Neural progenitor cell (in vitro differentiated cells): Measurements from ENCODE around the gene ERFL. TPM values are rescaled to one million over a fixed set of nuclear protein-coding genes. Genes with fewer than 3 reads are reported as not detected.

Experiments
- DNase-seq: peaks from one replicate; pipeline ENCODE4 v3.0.0-alpha.2; 2016; ENCODE audit warnings: low spot score
- H2AFZ ChIP-seq: fragments of 200-600 bp; sonication (generic); replicated peaks from 2 replicates; pipeline ENCODE4 v1.6.1; 2016; ENCODE audit warnings: antibody characterized with exemption
- H3F3A ChIP-seq: fragments of 200-600 bp; sonication (generic); 2 replicates; pipeline ENCODE4 v1.6.1; 2016; ENCODE audit warnings: antibody characterized with exemption, low read depth
- H3K27ac ChIP-seq: fragments of 200-600 bp; sonication (generic); 2 replicates; pipeline ENCODE4 v1.5.1; 2016; ENCODE audit warnings: mild to moderate bottlenecking
- H3K27me3 ChIP-seq: fragments of 200-600 bp; sonication (generic); 2 replicates; pipeline ENCODE4 v1.6.1; 2016; ENCODE audit warnings: mild to moderate bottlenecking, moderate library complexity
- H3K36me3 ChIP-seq: fragments of 200-600 bp; sonication (generic); 2 replicates; pipeline ENCODE4 v1.5.1; 2016
- H3K4me1 ChIP-seq: fragments of 200-600 bp; sonication (generic); 2 replicates; pipeline ENCODE4 v1.6.1; 2016; ENCODE audit warnings: mixed run types
- H3K4me2 ChIP-seq: fragments of 200-600 bp; sonication (generic); 2 replicates; pipeline ENCODE4 v1.6.1; 2016
- H3K4me3 ChIP-seq: fragments of 200-600 bp; sonication (generic); 2 replicates; pipeline ENCODE4 v1.5.1; 2016
- H3K79me2 ChIP-seq: fragments of 200-600 bp; sonication (generic); 2 replicates; pipeline ENCODE4 v1.6.1; 2016; ENCODE audit warnings: low read depth
- H3K9ac ChIP-seq: fragments of 200-600 bp; sonication (generic); 2 replicates; pipeline ENCODE4 v1.6.1; 2016
- H3K9me3 ChIP-seq: fragments of 200-600 bp; sonication (generic); 2 replicates; pipeline ENCODE4 v1.5.1; 2016; ENCODE audit warnings: low read depth
- H4K20me1 ChIP-seq: fragments of 200-600 bp; sonication (generic); 2 replicates; pipeline ENCODE4 v1.6.1; 2016; ENCODE audit warnings: low read depth
- H3K27ac Mint-ChIP-seq: 3 replicates; pipeline ENCODE4 v1.8.0; 2021; ENCODE audit warnings: mixed read lengths
- H3K27me3 Mint-ChIP-seq: 2 replicates; pipeline ENCODE4 v1.8.0; 2022; ENCODE audit warnings: low read depth, mild to moderate bottlenecking, inconsistent platforms, moderate library complexity, mixed read lengths; ENCODE audit not compliant: insufficient read depth
- H3K36me3 Mint-ChIP-seq: 3 replicates; pipeline ENCODE4 v1.8.0; 2021; ENCODE audit warnings: mixed read lengths
- H3K4me1 Mint-ChIP-seq: 3 replicates; pipeline ENCODE4 v1.8.0; 2021; ENCODE audit warnings: mixed read lengths
- H3K4me3 Mint-ChIP-seq: 3 replicates; pipeline ENCODE4 v1.8.0; 2021; ENCODE audit warnings: mild to moderate bottlenecking, moderate library complexity, mixed read lengths
- H3K9me3 Mint-ChIP-seq: 3 replicates; pipeline ENCODE4 v1.8.0; 2020; ENCODE audit warnings: mixed read lengths
- CTCF ChIP-seq: fragments of 200-600 bp; sonication (generic); IDR thresholded peaks from 2 replicates; pipeline ENCODE4 v1.5.1; 2017; ENCODE audit warnings: antibody characterized with exemption, mild to moderate bottlenecking
- EZH2 ChIP-seq: fragments of 200-600 bp; sonication (generic); IDR thresholded peaks from 2 replicates; pipeline ENCODE4 v1.6.1; 2017; ENCODE audit warnings: antibody characterized with exemption, mild to moderate bottlenecking, moderate library complexity
- EZH2phosphoT487 ChIP-seq: fragments of 200-600 bp; sonication (generic); IDR thresholded peaks from 2 replicates; pipeline ENCODE4 v1.6.1; 2017; ENCODE audit warnings: antibody characterized with exemption
- total RNA-seq: library from RNA; depleted of rRNA; stranded (reverse); fragments of >200 nt; gene quantifications from 2 replicates; pipeline ENCODE4 v1.2.3, GENCODE V29; 2015; ENCODE audit warnings: low replicate concordance

The ERFL gene
- total RNA-seq, 1 donor from 2014 or later, result 0.65 TPM

GRCh38 chr19:41902594-41902993 is 25.7 kb downstream of the ERFL start:
- no peak overlapping the region for H3K27ac ChIP-seq
- H3K36me3 Mint-ChIP-seq, result peaks cover 8% of the 10 kb centered on the region
- H3K36me3 ChIP-seq, result no peaks in the 10 kb centered on the region

GRCh38 chr19:41901707-41902360 is 26.4 kb downstream of the ERFL start:
- no peak overlapping the region for H2AFZ ChIP-seq
- H3K27ac ChIP-seq, result no peak overlapping the region
- H3K9ac ChIP-seq, result no peak overlapping the region
- no peak overlapping the region for H3K4me3 ChIP-seq
- no peaks in the 10 kb centered on the region for H3K27me3 ChIP-seq
- Mint-ChIP-seq H3K9me3 (no peaks in the 10 kb centered on the region), H3K4me1 (no peaks in the 10 kb centered on the region), H3K4me3 (no peak overlapping the region), H3K36me3 (peaks cover 8% of the 10 kb centered on the region), H3K27ac (no peak overlapping the region), H3K27me3 (peaks cover 2% of the 10 kb centered on the region)
- H3K4me1 ChIP-seq, result no peaks in the 10 kb centered on the region
- no peak overlapping the region for H3K4me2 ChIP-seq
- H3F3A ChIP-seq, result no peaks in the 10 kb centered on the region
- no peak for DNase-seq
- no peaks in the 10 kb centered on the region for H4K20me1 ChIP-seq
- H3K79me2 ChIP-seq, result no peaks in the 10 kb centered on the region
- H3K9me3 ChIP-seq, result no peaks in the 10 kb centered on the region
- no peaks in the 10 kb centered on the region for H3K36me3 ChIP-seq
- no peak for TF ChIP-seq CTCF
- TF ChIP-seq EZH2phosphoT487, result no peak
- TF ChIP-seq EZH2, result no peak

More at GRCh38 chr19:41902594-41902993, 25.7 kb downstream of the ERFL start:
- Histone ChIP-seq H3K79me2 (no peaks in the 10 kb centered on the region), H2AFZ (no peak overlapping the region), H3F3A (no peaks in the 10 kb centered on the region), H3K4me3 (no peak overlapping the region), H3K4me2 (no peak overlapping the region), H3K9me3 (no peaks in the 10 kb centered on the region), H3K4me1 (no peaks in the 10 kb centered on the region), H3K9ac (no peak overlapping the region), H4K20me1 (no peaks in the 10 kb centered on the region), H3K27me3 (no peaks in the 10 kb centered on the region)
- TF ChIP-seq EZH2phosphoT487, result no peak
- no peak for TF ChIP-seq EZH2
- TF ChIP-seq CTCF, result no peak
- Mint-ChIP-seq H3K4me1 (no peaks in the 10 kb centered on the region), H3K27ac (no peak overlapping the region), H3K9me3 (no peaks in the 10 kb centered on the region), H3K27me3 (peaks cover 2% of the 10 kb centered on the region), H3K4me3 (no peak overlapping the region)
- DNase-seq, result no peak

GRCh38 chr19:41898235-41898634 is 30.0 kb downstream of the ERFL start:
- Histone ChIP-seq H3F3A (no peaks in the 10 kb centered on the region), H3K4me1 (no peaks in the 10 kb centered on the region), H3K4me3 (no peak overlapping the region), H3K27me3 (no peaks in the 10 kb centered on the region), H4K20me1 (no peaks in the 10 kb centered on the region), H3K79me2 (no peaks in the 10 kb centered on the region), H2AFZ (no peak overlapping the region), H3K36me3 (no peaks in the 10 kb centered on the region), H3K4me2 (no peak overlapping the region), H3K9ac (no peak overlapping the region), H3K9me3 (no peaks in the 10 kb centered on the region), H3K27ac (no peak overlapping the region)
- Mint-ChIP-seq H3K27me3 (no peaks in the 10 kb centered on the region), H3K9me3 (no peaks in the 10 kb centered on the region), H3K4me1 (no peaks in the 10 kb centered on the region), H3K27ac (no peak overlapping the region), H3K36me3 (peaks cover 3% of the 10 kb centered on the region), H3K4me3 (no peak overlapping the region)
- DNase-seq, result no peak
- TF ChIP-seq CTCF (no peak), EZH2phosphoT487 (no peak), EZH2 (no peak)
